Body of pancreas (tissue), 4 donors: ENCODE results near the gene SARNP. TPM values are rescaled to one million over a fixed set of nuclear protein-coding genes. Genes with fewer than 3 reads are reported as not detected.

Experiments used
- ATAC-seq: fragments of 150-250 bp; one replicate; pipeline ENCODE4 v1.9.1; 2016
- DNase-seq, 4 donors: peaks; one replicate each; pipeline ENCODE4 v3.0.0-alpha.2; 2019
- H3K27ac ChIP-seq, 4 donors: fragments of 200-600 bp; sonication (generic); 1 replicate in 3 of 4; 2 replicates in 1 of 4; pipeline versions ENCODE4 v1.5.1 to v1.6.1; 2016 to 2019; ENCODE audit warnings: mild to moderate bottlenecking in 1 of 4, mixed read lengths in 1 of 4, moderate library complexity in 1 of 4
- H3K27me3 ChIP-seq, 2 donors: fragments of 200-600 bp; sonication (generic); one replicate each; pipeline ENCODE4 v1.6.0; 2016; ENCODE audit warnings: mild to moderate bottlenecking in 1 of 2
- H3K36me3 ChIP-seq, 2 donors: fragments of 200-600 bp; sonication (generic); replicated peaks in 1 of 2; 2 replicates each; pipeline ENCODE4 v1.5.1; 2016; ENCODE audit warnings: low read depth in 2 of 2; ENCODE audit not compliant: insufficient read depth in 1 of 2
- H3K4me1 ChIP-seq: fragments of 200-600 bp; sonication (generic); one replicate; pipeline ENCODE4 v1.6.0; 2016
- H3K4me3 ChIP-seq, 2 donors: fragments of 200-600 bp; sonication (generic); 1 replicate in 1 of 2; 2 replicates in 1 of 2; pipeline ENCODE4 v1.5.1; 2016 to 2019
- H3K9me3 ChIP-seq, 3 donors: fragments of 200-600 bp; sonication (generic); 1 replicate in 2 of 3; 2 replicates in 1 of 3; pipeline ENCODE4 v1.5.1; 2016
- CTCF ChIP-seq, 7 experiments: fragments of 450-650 bp in 4 of 7; fragments of 200-600 bp in 3 of 7; sonication (generic) in 3 of 7; IDR thresholded peaks; one replicate each; pipeline ENCODE4 v1.5.1; 2016 to 2019; ENCODE audit warnings: antibody characterized with exemption in 7 of 7
- POLR2A ChIP-seq, 3 donors: fragments of 450-650 bp; IDR thresholded peaks; one replicate each; pipeline ENCODE4 v1.6.1; 2016; ENCODE audit warnings: antibody characterized with exemption in 3 of 3, mild to moderate bottlenecking in 2 of 3
- WGBS, 2 donors: methylation state at CpG; one replicate each; pipeline ENCODE4 v1.1.5; 2017; 5-methylcytosine and 5-hydroxymethylcytosine counted together
- intact Hi-C: fragments of 100-400 bp; cut with DNase I; formaldehyde crosslinking; loops from one replicate; pipeline ENCODE4 v1.15.1; 2023
- total RNA-seq, 2 donors: library from RNA; depleted of rRNA; stranded (reverse); fragments of >200 nt; gene quantifications; one replicate each; pipeline ENCODE4 v1.1.0, GENCODE V29; 2016

The SARNP gene
- total RNA-seq, 2 donors from 2014 or later: 23.1 to 51.7 TPM

- TF ChIP-seq CTCF (IDR thresholded peaks at IDR 0.05) (no peak), POLR2A (IDR thresholded peaks at IDR 0.05) (no peak)
- intact Hi-C loops: no loop called here
- Histone ChIP-seq H3K36me3 (peaks cover 0 to 7% of the 10 kb centered on the region in 2 donors), H3K4me3 (no peak overlapping the region), H3K4me1 (peaks cover 65% of the 10 kb centered on the region), H3K27ac (no peak overlapping the region), H3K9me3 (no peaks in the 10 kb centered on the region), H3K27me3 (no peaks in the 10 kb centered on the region)
- ATAC-seq: no peak
- DNase-seq: no peak
- 57 to 65% methylated on average over 3 of the region's 3 CpGs for WGBS, 2 donors
Observed at GRCh38 chr12:55725556-55725955, 92.0 kb downstream of the SARNP start.

GRCh38 chr12:55724940-55725309 lies 92.6 kb downstream of the SARNP start:
- H3K27me3 ChIP-seq: no peaks in the 10 kb centered on the region
- no peak for ATAC-seq
- no peak overlapping the region for H3K4me3 ChIP-seq
- no peak for DNase-seq
- TF ChIP-seq CTCF (IDR thresholded peaks at IDR 0.05) (peak in 1 of 7 experiments; percentile 5), POLR2A (IDR thresholded peaks at IDR 0.05) (no peak)
- intact Hi-C loops: no loop called here
- peak overlapping the region in 1 of 4 donors; percentile 33 for H3K27ac ChIP-seq
- H3K4me1 ChIP-seq: peaks cover 65% of the 10 kb centered on the region
- 27 to 33% methylated on average over 3 of the region's 3 CpGs for WGBS, 2 donors
- peaks cover 0 to 7% of the 10 kb centered on the region in 2 donors for H3K36me3 ChIP-seq
- no peaks in the 10 kb centered on the region for H3K9me3 ChIP-seq

GRCh38 chr12:55724226-55724939 lies 93.1 kb downstream of the SARNP start:
- Histone ChIP-seq H3K36me3 (peaks cover 0 to 7% of the 10 kb centered on the region in 2 donors), H3K4me1 (peaks cover 67% of the 10 kb centered on the region), H3K4me3 (no peak overlapping the region), H3K27ac (peak overlapping the region in 3 of 4 donors; percentile 6 to 33 (median 17)), H3K27me3 (no peaks in the 10 kb centered on the region), H3K9me3 (no peaks in the 10 kb centered on the region)
- ATAC-seq: no peak
- DNase-seq: peak; percentile 75 to 84 (median 80)
- peak; percentile 41 to 72 (median 54) for TF ChIP-seq CTCF (IDR thresholded peaks at IDR 0.05)
- TF ChIP-seq POLR2A (IDR thresholded peaks at IDR 0.05): no peak
- intact Hi-C loops: no loop called here
- WGBS, 2 donors: 19 to 24% methylated on average over 11 of the region's 11 CpGs

- H3K4me3 ChIP-seq: no peak overlapping the region
- peaks cover 0 to 7% of the 10 kb centered on the region in 2 donors for H3K36me3 ChIP-seq
- DNase-seq: no peak
- no peaks in the 10 kb centered on the region for H3K27me3 ChIP-seq
- no peak for ATAC-seq
- intact Hi-C loops: no loop called here
- no peaks in the 10 kb centered on the region for H3K9me3 ChIP-seq
- 30 to 39% methylated on average over 10 of the region's 10 CpGs for WGBS, 2 donors
- H3K27ac ChIP-seq: peak overlapping the region in 1 of 4 donors; percentile 6
- TF ChIP-seq POLR2A (IDR thresholded peaks at IDR 0.05) (no peak), CTCF (IDR thresholded peaks at IDR 0.05) (no peak)
- peaks cover 74% of the 10 kb centered on the region for H3K4me1 ChIP-seq
Observed at GRCh38 chr12:55723516-55724225, 93.9 kb downstream of the SARNP start.
